CD4-positive, alpha-beta T cell treated with Interleukin-15 for 1 hour (primary cell): ENCODE measurements around the gene OR4N5.
A peak's percentile ranks its signal among the peaks of the same experiment; 100 is the strongest.
"Not testable (repeated sequence)": the region's sequence is repeated elsewhere in the genome, so short reads cannot be mapped to it uniquely, and the experiment has no call there.

Source experiments
- DNase-seq: peaks from one replicate; pipeline ENCODE4 v3.0.0-alpha.2; 2020

Gene OR4N5

GRCh38 chr14:20138520-20138919, at the start of gene OR4N5:
OR4N5 (plus strand) TSS chr14:20138820; CDS start chr14:20143736, 4,916 bp downstream.
- DNase-seq = no peak

- DNase-seq = no peak
These were observed 46.6 kb upstream of the OR4N5 start for GRCh38 chr14:20092050-20092449.

- DNase-seq = no peak
These were observed 45.2 kb upstream of the OR4N5 start for GRCh38 chr14:20093442-20093841.

- DNase-seq = not testable (repeated sequence)
These were observed 39.5 kb upstream of the OR4N5 start for GRCh38 chr14:20098926-20099770.

GRCh38 chr14:20110438-20110837, 28.2 kb upstream of the OR4N5 start, which contains the start of gene OR4K17:
OR4K17 (plus strand) TSS chr14:20110739; CDS start chr14:20117500, 6,761 bp downstream.
- no peak for DNase-seq

GRCh38 chr14:20112321-20112720, 26.3 kb upstream of the OR4N5 start:
- DNase-seq = no peak

- no peak for DNase-seq
These were observed 21.9 kb upstream of the OR4N5 start for GRCh38 chr14:20116748-20117147.

- DNase-seq = no peak
These were observed 19.8 kb upstream of the OR4N5 start for GRCh38 chr14:20118795-20119194.

- DNase-seq = no peak
These were observed 5.3 kb downstream of the OR4N5 start for GRCh38 chr14:20143911-20144310.

- DNase-seq = no peak
These were observed 6.2 kb downstream of the OR4N5 start for GRCh38 chr14:20144820-20145219.

- no peak for DNase-seq
These were observed 25.8 kb downstream of the OR4N5 start for GRCh38 chr14:20164462-20164861.

GRCh38 chr14:20167091-20167490, 28.5 kb downstream of the OR4N5 start:
- no peak for DNase-seq

- DNase-seq = not testable (repeated sequence)
These were observed 31.2 kb downstream of the OR4N5 start for GRCh38 chr14:20169852-20170251.

GRCh38 chr14:20174205-20174604, 35.6 kb downstream of the OR4N5 start:
- not testable (repeated sequence) for DNase-seq

GRCh38 chr14:20176330-20176729, 37.7 kb downstream of the OR4N5 start:
- DNase-seq = no peak

GRCh38 chr14:20177433-20177974, 38.9 kb downstream of the OR4N5 start:
- DNase-seq = no peak

- peak; percentile 17 for DNase-seq
These were observed 40.6 kb downstream of the OR4N5 start for GRCh38 chr14:20179218-20179617.

- no peak for DNase-seq
These were observed 41.3 kb downstream of the OR4N5 start for GRCh38 chr14:20179880-20180279.

GRCh38 chr14:20180486-20180885, 41.9 kb downstream of the OR4N5 start:
- no peak for DNase-seq

GRCh38 chr14:20184181-20184580, 45.6 kb downstream of the OR4N5 start:
- DNase-seq = no peak

GRCh38 chr14:20190596-20190995, 52.0 kb downstream of the OR4N5 start, which contains the start of gene OR11G2:
OR11G2 (plus strand) TSS chr14:20190896; CDS start chr14:20197438, 6,542 bp downstream.
- DNase-seq = no peak

- no peak for DNase-seq
These were observed 52.8 kb downstream of the OR4N5 start for GRCh38 chr14:20191396-20191795.

GRCh38 chr14:20194101-20194500, 55.5 kb downstream of the OR4N5 start:
- DNase-seq = no peak
